Hepatocyte (in vitro differentiated cells): Measurements from ENCODE around the gene FLYWCH1. TPM values are rescaled to one million over a fixed set of nuclear protein-coding genes. Genes with fewer than 3 reads are reported as not detected.

Source experiments
- DNase-seq: peaks from one replicate; pipeline ENCODE4 v3.0.0-alpha.2; 2016; ENCODE audit warnings: low spot score
- H2AFZ ChIP-seq: fragments of 200-600 bp; sonication (generic); 2 replicates; pipeline ENCODE4 v1.6.0; 2016; ENCODE audit warnings: antibody characterized with exemption, mild to moderate bottlenecking
- H3K27ac ChIP-seq: fragments of 200-600 bp; sonication (generic); 2 replicates; pipeline ENCODE4 v1.5.1; 2016; ENCODE audit warnings: mild to moderate bottlenecking
- H3K27me3 ChIP-seq: fragments of 200-600 bp; sonication (generic); 2 replicates; pipeline ENCODE4 v1.6.1; 2016
- H3K36me3 ChIP-seq: fragments of 200-600 bp; sonication (generic); replicated peaks from 2 replicates; pipeline ENCODE4 v1.5.1; 2016; ENCODE audit warnings: low read depth; ENCODE audit not compliant: insufficient read depth
- H3K4me1 ChIP-seq: fragments of 200-600 bp; sonication (generic); 2 replicates; pipeline ENCODE4 v1.5.1; 2016; ENCODE audit warnings: mild to moderate bottlenecking, moderate library complexity; ENCODE audit not compliant: insufficient read depth
- H3K4me2 ChIP-seq: fragments of 200-600 bp; sonication (generic); 2 replicates; pipeline ENCODE4 v1.6.0; 2016
- H3K4me3 ChIP-seq: fragments of 200-600 bp; sonication (generic); 2 replicates; pipeline ENCODE4 v1.5.1; 2016; ENCODE audit warnings: mild to moderate bottlenecking
- H3K79me2 ChIP-seq: fragments of 200-600 bp; sonication (generic); 2 replicates; pipeline ENCODE4 v1.6.0; 2017; ENCODE audit warnings: mild to moderate bottlenecking
- H3K9me2 ChIP-seq: fragments of 200-600 bp; sonication (generic); replicated peaks from 2 replicates; pipeline ENCODE4 v1.6.0; 2017; ENCODE audit warnings: mild to moderate bottlenecking; ENCODE audit not compliant: insufficient read depth
- H3K9me3 ChIP-seq: fragments of 200-600 bp; sonication (generic); 2 replicates; pipeline ENCODE4 v1.5.1; 2016; ENCODE audit warnings: low read depth, mild to moderate bottlenecking
- H4K20me1 ChIP-seq: fragments of 200-600 bp; sonication (generic); 2 replicates; pipeline ENCODE4 v1.6.0; 2016; ENCODE audit warnings: mild to moderate bottlenecking; ENCODE audit not compliant: insufficient read depth, poor library complexity, severe bottlenecking
- CTCF ChIP-seq: fragments of 200-600 bp; sonication (generic); IDR thresholded peaks from 2 replicates; pipeline ENCODE4 v1.5.1; 2016; ENCODE audit warnings: antibody characterized with exemption, mild to moderate bottlenecking; ENCODE audit not compliant: poor library complexity
- EZH2 ChIP-seq: fragments of 200-600 bp; sonication (generic); IDR thresholded peaks from 2 replicates; pipeline ENCODE4 v1.6.1; 2016; ENCODE audit warnings: antibody characterized with exemption, mild to moderate bottlenecking, borderline replicate concordance
- EZH2phosphoT487 ChIP-seq: fragments of 200-600 bp; sonication (generic); IDR thresholded peaks from one replicate; pipeline ENCODE4 v1.6.1; 2018; ENCODE audit warnings: antibody characterized with exemption, mild to moderate bottlenecking, low read depth, moderate library complexity; ENCODE audit not compliant: unreplicated experiment, severe bottlenecking
- WGBS: methylation state at CpG from one replicate; pipeline ENCODE4 v1.1.6; 2016; ENCODE audit warnings: low lambda C conversion rate; ENCODE audit errors: missing lambda C conversion rate; 5-methylcytosine and 5-hydroxymethylcytosine counted together
- polyA plus RNA-seq: library from polyadenylated mRNA; unstranded; fragments of >200 nt; fragmentation: Nextera tagmentation; extraction: Ambion mirVana; gene quantifications from 2 replicates; pipeline ENCODE4 v1.2.1, GENCODE V29; 2016
- total RNA-seq: library from RNA; depleted of rRNA; stranded (reverse); fragments of >200 nt; gene quantifications from 2 replicates; pipeline ENCODE4 v1.2.3, GENCODE V29; 2014

The FLYWCH1 gene
- total and polyA plus RNA-seq, 2 experiments from 2014 or later = 11.7 to 16.9 TPM

- H4K20me1 ChIP-seq = no peaks in the 10 kb centered on the region
- H3K27me3 ChIP-seq = no peaks in the 10 kb centered on the region
- no peak overlapping the region for H3K27ac ChIP-seq
- no peak overlapping the region for H3K4me2 ChIP-seq
- H3K9me2 ChIP-seq = no peaks in the 10 kb centered on the region
- H3K36me3 ChIP-seq = no peaks in the 10 kb centered on the region
- TF ChIP-seq EZH2 (no peak), EZH2phosphoT487 (no peak), CTCF (no peak)
- no peak overlapping the region for H2AFZ ChIP-seq
- H3K4me1 ChIP-seq = peaks cover 3% of the 10 kb centered on the region
- H3K9me3 ChIP-seq = no peaks in the 10 kb centered on the region
- no peak for DNase-seq
- no peak overlapping the region for H3K4me3 ChIP-seq
- no peaks in the 10 kb centered on the region for H3K79me2 ChIP-seq
- 94% methylated on average over 12 of the region's 15 CpGs for WGBS
Measured at GRCh38 chr16:2974319-2975056, 62.8 kb downstream of the FLYWCH1 start.

- H3K4me2 ChIP-seq = no peak overlapping the region
- no peaks in the 10 kb centered on the region for H4K20me1 ChIP-seq
- no peak overlapping the region for H3K4me3 ChIP-seq
- DNase-seq = no peak
- no peak overlapping the region for H2AFZ ChIP-seq
- no peaks in the 10 kb centered on the region for H3K27me3 ChIP-seq
- no peak overlapping the region for H3K27ac ChIP-seq
- no peaks in the 10 kb centered on the region for H3K36me3 ChIP-seq
- H3K9me3 ChIP-seq = no peaks in the 10 kb centered on the region
- peaks cover 2% of the 10 kb centered on the region for H3K4me1 ChIP-seq
- WGBS = 96% methylated on average over 28 of the region's 28 CpGs
- peaks cover 5% of the 10 kb centered on the region for H3K79me2 ChIP-seq
- no peaks in the 10 kb centered on the region for H3K9me2 ChIP-seq
- TF ChIP-seq EZH2 (no peak), EZH2phosphoT487 (no peak), CTCF (no peak)
Measured at GRCh38 chr16:2975161-2975795, 63.5 kb downstream of the FLYWCH1 start.

GRCh38 chr16:2976201-2976600, 64.5 kb downstream of the FLYWCH1 start:
- Histone ChIP-seq H3K27me3 (no peaks in the 10 kb centered on the region), H3K4me1 (peaks cover 6% of the 10 kb centered on the region), H3K9me2 (no peaks in the 10 kb centered on the region), H3K4me2 (no peak overlapping the region), H3K27ac (no peak overlapping the region), H3K9me3 (no peaks in the 10 kb centered on the region), H3K4me3 (no peak overlapping the region), H3K36me3 (no peaks in the 10 kb centered on the region), H2AFZ (no peak overlapping the region), H4K20me1 (no peaks in the 10 kb centered on the region), H3K79me2 (peaks cover 5% of the 10 kb centered on the region)
- DNase-seq = no peak
- 93% methylated on average over 7 of the region's 7 CpGs for WGBS
- TF ChIP-seq CTCF = no peak
- TF ChIP-seq EZH2 = no peak
- TF ChIP-seq EZH2phosphoT487 = no peak
